HepG2 (cell line): ENCODE data around the gene RPL37. TPM values are rescaled to one million over a fixed set of nuclear protein-coding genes. Genes with fewer than 3 reads are reported as not detected.

ENCODE experiments used
- BCL6 ChIP-seq: IDR thresholded peaks from 2 replicates; pipeline ENCODE4 v1.6.1; 2016; ENCODE audit warnings: missing genetic modification reagents, missing compliant biosample characterization
- HDAC6 ChIP-seq: fragments of 200-600 bp; sonication (generic); IDR thresholded peaks from 2 replicates; pipeline ENCODE4 v1.7.0; 2017; ENCODE audit warnings: mild to moderate bottlenecking, antibody characterized with exemption, low read length, low read depth
- NFKB2 ChIP-seq: sonication (generic); formaldehyde crosslinking; IDR thresholded peaks from 2 replicates; pipeline ENCODE4 v1.4.0; 2020; ENCODE audit warnings: missing genetic modification reagents, borderline replicate concordance
- RAD21 ChIP-seq: fragments of 450-650 bp; formaldehyde crosslinking; IDR thresholded peaks from 2 replicates; pipeline ENCODE4 v1.5.0; 2020; ENCODE audit warnings: mild to moderate bottlenecking
- SAFB2 ChIP-seq: sonication (generic); formaldehyde crosslinking; IDR thresholded peaks from 2 replicates; pipeline ENCODE4 v1.5.1; 2020; ENCODE audit warnings: missing genetic modification reagents, low read depth, mild to moderate bottlenecking, borderline replicate concordance
- SMAD9 ChIP-seq: sonication (generic); formaldehyde crosslinking; IDR thresholded peaks from 2 replicates; pipeline ENCODE4 v1.5.1; 2020; ENCODE audit warnings: mild to moderate bottlenecking, missing genetic modification reagents
- STAG1 ChIP-seq: sonication (generic); formaldehyde crosslinking; IDR thresholded peaks from 2 replicates; pipeline ENCODE4 v1.4.0; 2020; ENCODE audit warnings: missing genetic modification reagents
- TCF12 ChIP-seq, 2 experiments: fragments of 450-650 bp in 1 of 2; sonication (generic) in 1 of 2; formaldehyde crosslinking in 1 of 2; IDR thresholded peaks; 2 replicates each; pipeline versions ENCODE4 v1.6.1 to v1.8.0; 2017 to 2022; ENCODE audit warnings: antibody characterized with exemption in 1 of 2, mild to moderate bottlenecking in 1 of 2, missing genetic modification reagents in 1 of 2, moderate library complexity in 1 of 2
- ZNF143 ChIP-seq: sonication (generic); formaldehyde crosslinking; IDR thresholded peaks from 2 replicates; pipeline ENCODE4 v1.4.0; 2020; ENCODE audit warnings: missing genetic modification reagents
- ZNF30 ChIP-seq: sonication (generic); formaldehyde crosslinking; IDR thresholded peaks from 2 replicates; pipeline ENCODE4 v1.5.0; 2020; ENCODE audit warnings: mild to moderate bottlenecking, missing genetic modification reagents
- ZNF776 ChIP-seq: sonication (generic); formaldehyde crosslinking; IDR thresholded peaks from 2 replicates; pipeline ENCODE4 v1.4.0; 2020; ENCODE audit warnings: mild to moderate bottlenecking, missing genetic modification reagents
- ZNF781 ChIP-seq: sonication (generic); formaldehyde crosslinking; IDR thresholded peaks from 2 replicates; pipeline ENCODE4 v1.5.1; 2020; ENCODE audit warnings: borderline replicate concordance, mild to moderate bottlenecking, missing genetic modification reagents; ENCODE audit errors: not compliant biosample characterization
- ZSCAN20 ChIP-seq: sonication (generic); formaldehyde crosslinking; IDR thresholded peaks from 2 replicates; pipeline ENCODE4 v1.4.0; 2020; ENCODE audit warnings: missing genetic modification reagents, mild to moderate bottlenecking, borderline replicate concordance
- polyA plus RNA-seq, 8 experiments: library from polyadenylated mRNA; depleted of rRNA in 3 of 8; stranded (reverse) in 7 of 8; unstranded in 1 of 8; fragments of >200 nt; fragmentation: Illumina TruSeq in 4 of 8; extraction: Trizol in 4 of 8; gene quantifications; 2 replicates each; pipeline versions ENCODE4 v1.2.1 to v1.2.3, GENCODE V29; 2011 to 2016; ENCODE audit warnings: low read depth in 4 of 8, missing spikeins in 1 of 8, mixed read lengths in 1 of 8; ENCODE audit not compliant: insufficient read depth in 1 of 8
- total RNA-seq, 5 experiments: library from RNA; depleted of rRNA; stranded (reverse); fragments of >200 nt; fragmentation: Illumina TruSeq; extraction: Trizol; gene quantifications; 2 replicates each; pipeline ENCODE4 v1.2.3, GENCODE V29; 2016; ENCODE audit warnings: low read depth in 1 of 5
- TF ChIP-seq, protein P1 (sequence below): sonication (generic); formaldehyde crosslinking; IDR thresholded peaks from 2 replicates; pipeline ENCODE4 v1.8.1; 2023; ENCODE audit warnings: mild to moderate bottlenecking, inconsistent platforms, moderate library complexity, missing genetic modification reagents, borderline replicate concordance
- TF ChIP-seq, protein P2 (sequence below): sonication (generic); formaldehyde crosslinking; IDR thresholded peaks from 2 replicates; pipeline ENCODE4 v1.4.0; 2020; ENCODE audit warnings: mild to moderate bottlenecking, missing genetic modification reagents, borderline replicate concordance

Gene RPL37
- total and polyA plus RNA-seq, 2 of the 13 experiments (the other 11 are each of a cell fraction or from before 2014, with no cell fraction given): 1,981 to 3,367 TPM

DNA sequence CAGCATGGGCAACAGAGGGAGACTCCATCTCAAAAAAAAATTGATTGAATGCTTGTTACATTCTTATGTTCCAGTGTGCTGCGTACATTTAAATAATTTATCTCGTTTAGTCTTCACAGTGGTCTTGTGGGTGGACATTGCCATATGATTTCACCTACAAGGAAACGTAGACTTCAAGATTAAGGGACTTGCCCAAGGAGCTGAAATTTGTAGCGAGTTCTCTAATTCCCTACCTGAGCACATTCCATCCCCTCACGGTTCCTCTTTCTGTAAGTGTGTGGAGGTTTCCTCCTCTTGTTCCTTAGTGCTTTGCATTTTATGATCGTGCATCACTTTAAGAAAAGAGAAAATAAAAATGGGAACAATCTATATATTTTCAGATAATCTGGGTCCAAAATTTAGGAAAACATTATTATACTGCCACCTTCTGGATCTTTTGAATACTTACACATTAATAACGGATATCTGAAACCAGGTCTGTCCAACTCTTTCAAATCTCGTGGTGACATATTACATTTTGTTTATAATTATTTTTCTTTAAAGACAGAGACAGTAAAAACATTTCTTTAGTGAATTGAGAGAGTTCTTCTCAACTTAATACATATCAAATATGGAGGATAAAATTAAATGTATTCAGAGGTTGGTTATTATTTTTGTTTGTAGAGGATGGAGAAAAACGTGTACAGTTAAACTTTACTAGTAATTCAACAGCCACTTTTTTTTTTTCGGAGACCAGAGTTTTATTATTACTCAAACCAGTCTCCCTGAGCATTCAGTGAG lies 44.3 kb upstream of the RPL37 start (continued):
- TF ChIP-seq, protein P1, sequence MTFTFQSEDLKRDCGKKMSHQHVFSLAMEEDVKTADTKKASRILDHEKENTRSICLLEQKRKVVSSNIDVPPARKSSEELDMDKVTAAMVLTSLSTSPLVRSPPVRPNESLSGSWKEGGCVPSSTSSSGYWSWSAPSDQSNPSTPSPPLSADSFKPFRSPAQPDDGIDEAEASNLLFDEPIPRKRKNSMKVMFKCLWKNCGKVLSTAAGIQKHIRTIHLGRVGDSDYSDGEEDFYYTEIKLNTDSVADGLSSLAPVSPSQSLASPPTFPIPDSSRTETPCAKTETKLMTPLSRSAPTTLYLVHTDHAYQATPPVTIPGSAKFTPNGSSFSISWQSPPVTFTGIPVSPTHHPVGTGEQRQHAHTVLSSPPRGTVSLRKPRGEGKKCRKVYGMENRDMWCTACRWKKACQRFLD (CRISPR knock-in tag): no peak
- TF ChIP-seq STAG1 (CRISPR knock-in tag) (peak; percentile 76), NFKB2 (no peak), BCL6 (CRISPR knock-in tag) (no peak), RAD21 (CRISPR knock-in tag) (0 out of 2 replicates have a peak, but pooled peaks have one; percentile 27), HDAC6 (no peak), SAFB2 (CRISPR knock-in tag) (no peak), TCF12 (IDR thresholded peaks at IDR 0.05) (no peak), TCF12 (CRISPR knock-in tag; IDR thresholded peaks at IDR 0.05) (no peak), ZNF776 (no peak), ZSCAN20 (CRISPR knock-in tag) (no peak), ZNF781 (CRISPR knock-in tag) (no peak), ZNF30 (CRISPR knock-in tag) (no peak), ZNF143 (CRISPR knock-in tag) (no peak), SMAD9 (CRISPR knock-in tag) (no peak)
- TF ChIP-seq, protein P2, sequence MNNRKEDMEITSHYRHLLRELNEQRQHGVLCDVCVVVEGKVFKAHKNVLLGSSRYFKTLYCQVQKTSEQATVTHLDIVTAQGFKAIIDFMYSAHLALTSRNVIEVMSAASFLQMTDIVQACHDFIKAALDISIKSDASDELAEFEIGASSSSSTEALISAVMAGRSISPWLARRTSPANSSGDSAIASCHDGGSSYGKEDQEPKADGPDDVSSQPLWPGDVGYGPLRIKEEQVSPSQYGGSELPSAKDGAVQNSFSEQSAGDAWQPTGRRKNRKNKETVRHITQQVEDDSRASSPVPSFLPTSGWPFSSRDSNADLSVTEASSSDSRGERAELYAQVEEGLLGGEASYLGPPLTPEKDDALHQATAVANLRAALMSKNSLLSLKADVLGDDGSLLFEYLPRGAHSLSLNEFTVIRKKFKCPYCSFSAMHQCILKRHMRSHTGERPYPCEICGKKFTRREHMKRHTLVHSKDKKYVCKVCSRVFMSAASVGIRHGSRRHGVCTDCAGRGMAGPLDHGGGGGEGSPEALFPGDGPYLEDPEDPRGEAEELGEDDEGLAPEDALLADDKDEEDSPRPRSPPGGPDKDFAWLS (CRISPR knock-in tag): no peak
- TF ChIP-seq, all 625 proteins: peak for 4
